ENCODE data around the gene AATF.

- TF ChIP-seq CTCF (IDR thresholded peaks at IDR 0.05; ENCODE audit: poor library complexity, severe bottlenecking) (no peak), TAF1 (IDR thresholded peaks at IDR 0.05; ENCODE audit: low read depth) (no peak), EP300 (conservative IDR thresholded peaks at IDR 0.05; ENCODE audit: poor library complexity, severe bottlenecking) (no peak)
Observed at GRCh38 chr17:36937001-36937958, 11.5 kb upstream of the AATF start, which contains the start of gene LHX1.
